ENCODE results near the gene SPEG. TPM values are rescaled to one million over a fixed set of nuclear protein-coding genes. Genes with fewer than 3 reads are reported as not detected.

The SPEG gene
- total and polyA plus RNA-seq, 4 donors: 3.7 to 15.6 (median 9.6) TPM

GRCh38 chr2:219491278-219491963, 56.8 kb downstream of the SPEG start:
- no peak for TF ChIP-seq CTCF (IDR thresholded peaks at IDR 0.05; ENCODE audit: control extremely low read depth, extremely low read depth)
- H3K4me3 ChIP-seq: no peak overlapping the region
- DNase-seq (no peak), ATAC-seq (ENCODE audit: insufficient read depth, low FRiP score) (no peak)
- H3K9me3 ChIP-seq (ENCODE audit: control insufficient read depth in 4 of 4, insufficient read depth in 3 of 4, low read length in 3 of 4): peaks cover 0 to 5% (median 0%) of the 10 kb centered on the region in 4 donors
- 78 to 86% methylated on average over 14 of the region's 14 CpGs for WGBS, 2 donors
- H3K27ac ChIP-seq (ENCODE audit: low read depth in 1 of 2, low read length in 1 of 2): no peak overlapping the region
- H3K27me3 ChIP-seq (ENCODE audit: control insufficient read depth in 3 of 3, insufficient read depth in 3 of 3, low read length in 2 of 3): peaks cover 6 to 34% (median 12%) of the 10 kb centered on the region in 3 donors
- no peak overlapping the region for H3K9ac ChIP-seq (ENCODE audit: insufficient read depth in 1 of 2, low read length in 2 of 2)
- H3K36me3 ChIP-seq (ENCODE audit: control insufficient read depth in 4 of 4, insufficient read depth in 4 of 4, low read length in 4 of 4): no peaks in the 10 kb centered on the region
- H3K4me1 ChIP-seq (ENCODE audit: control insufficient read depth in 5 of 5, insufficient read depth in 5 of 5, low read length in 5 of 5): peaks cover 0 to 15% (median 0%) of the 10 kb centered on the region in 5 donors

- peaks cover 0 to 5% (median 0%) of the 10 kb centered on the region in 4 donors for H3K9me3 ChIP-seq (ENCODE audit: control insufficient read depth in 4 of 4, insufficient read depth in 3 of 4, low read length in 3 of 4)
- TF ChIP-seq CTCF (IDR thresholded peaks at IDR 0.05; ENCODE audit: control extremely low read depth, extremely low read depth): no peak
- no peak overlapping the region for H3K27ac ChIP-seq (ENCODE audit: low read depth in 1 of 2, low read length in 1 of 2)
- no peak for ATAC-seq (ENCODE audit: insufficient read depth, low FRiP score)
- 59 to 76% methylated on average over 20 of the region's 20 CpGs for WGBS, 2 donors
- no peak overlapping the region for H3K4me3 ChIP-seq
- no peaks in the 10 kb centered on the region for H3K36me3 ChIP-seq (ENCODE audit: control insufficient read depth in 4 of 4, insufficient read depth in 4 of 4, low read length in 4 of 4)
- H3K4me1 ChIP-seq (ENCODE audit: control insufficient read depth in 5 of 5, insufficient read depth in 5 of 5, low read length in 5 of 5): peaks cover 0 to 26% (median 11%) of the 10 kb centered on the region in 5 donors
- H3K27me3 ChIP-seq (ENCODE audit: control insufficient read depth in 3 of 3, insufficient read depth in 3 of 3, low read length in 2 of 3): peaks cover 6 to 42% (median 22%) of the 10 kb centered on the region in 3 donors
- H3K9ac ChIP-seq (ENCODE audit: insufficient read depth in 1 of 2, low read length in 2 of 2): no peak overlapping the region
- no peak for DNase-seq
Measured at GRCh38 chr2:219492575-219492974, 57.9 kb downstream of the SPEG start.

- Histone ChIP-seq H3K4me1 (ENCODE audit: control insufficient read depth in 5 of 5, insufficient read depth in 5 of 5, low read length in 5 of 5) (peaks cover 0 to 31% (median 11%) of the 10 kb centered on the region in 5 donors), H3K9ac (ENCODE audit: insufficient read depth in 1 of 2, low read length in 2 of 2) (no peak overlapping the region), H3K9me3 (ENCODE audit: control insufficient read depth in 4 of 4, insufficient read depth in 3 of 4, low read length in 3 of 4) (peaks cover 0 to 5% (median 0%) of the 10 kb centered on the region in 4 donors), H3K4me3 (no peak overlapping the region), H3K36me3 (ENCODE audit: control insufficient read depth in 4 of 4, insufficient read depth in 4 of 4, low read length in 4 of 4) (no peaks in the 10 kb centered on the region), H3K27me3 (ENCODE audit: control insufficient read depth in 3 of 3, insufficient read depth in 3 of 3, low read length in 2 of 3) (peaks cover 6 to 47% (median 23%) of the 10 kb centered on the region in 3 donors), H3K27ac (ENCODE audit: low read depth in 1 of 2, low read length in 1 of 2) (no peak overlapping the region)
- TF ChIP-seq CTCF (IDR thresholded peaks at IDR 0.05; ENCODE audit: control extremely low read depth, extremely low read depth): no peak
- WGBS, 2 donors: 84 to 95% methylated on average over 5 of the region's 5 CpGs
- ATAC-seq (ENCODE audit: insufficient read depth, low FRiP score): no peak
- DNase-seq: no peak
Measured at GRCh38 chr2:219493086-219493485, 58.4 kb downstream of the SPEG start.
